Esophagus muscularis mucosa (tissue), 3 donors: ENCODE data around the gene PPP4C.

ENCODE experiments used
- CTCF ChIP-seq, 3 experiments: fragments of 200-600 bp in 2 of 3; fragments of 450-650 bp in 1 of 3; sonication (generic) in 2 of 3; IDR thresholded peaks; one replicate each; pipeline ENCODE4 v1.5.1; 2017 to 2019; ENCODE audit warnings: antibody characterized with exemption in 3 of 3, mild to moderate bottlenecking in 2 of 3, moderate library complexity in 1 of 3
- EP300 ChIP-seq: sonication (generic); formaldehyde crosslinking; IDR thresholded peaks from one replicate; pipeline ENCODE4 v1.6.1; 2017; ENCODE audit warnings: antibody characterized with exemption

GRCh38 chr16:30088237-30088831 lies 12.5 kb downstream of the PPP4C start:
- TF ChIP-seq EP300 (no peak), CTCF (IDR thresholded peaks at IDR 0.05) (no peak)
